WTC11 (cell line): ENCODE data around the gene C2orf76. TPM values are rescaled to one million over a fixed set of nuclear protein-coding genes. Genes with fewer than 3 reads are reported as not detected.
A peak's percentile ranks its signal among the peaks of the same experiment; 100 is the strongest.

Experiments
- ATAC-seq: fragments of 200-7000 bp; cut with Tn5 transposase; 2 replicates; pipeline ENCODE4 v1.10.0; 2021; ENCODE audit warnings: mild to moderate bottlenecking, moderate library complexity
- CTCF ChIA-PET: fragments of 300-600 bp; sonication (Branson Sonifier 250); formaldehyde crosslinking; loops from one replicate; lab custom pipeline; 2021; ENCODE audit warnings: antibody characterized with exemption; lab: Charles Lee
- POLR2A ChIA-PET: fragments of 350-600 bp; sonication (Branson Sonifier 250); formaldehyde crosslinking; loops from one replicate; lab custom pipeline; 2021; ENCODE audit warnings: antibody characterized with exemption; lab: Charles Lee
- DNase-seq: peaks from one replicate; pipeline ENCODE4 v3.0.0; 2021; ENCODE audit warnings: low spot score
- H3K27ac Mint-ChIP-seq: 2 replicates; pipeline ENCODE4 v1.8.0; 2021; ENCODE audit warnings: mixed read lengths
- H3K27me3 Mint-ChIP-seq: 2 replicates; pipeline ENCODE4 v1.8.0; 2021; ENCODE audit warnings: low read depth, mild to moderate bottlenecking, moderate library complexity, mixed read lengths
- H3K36me3 Mint-ChIP-seq: 2 replicates; pipeline ENCODE4 v1.8.0; 2021; ENCODE audit warnings: mixed read lengths
- H3K4me1 Mint-ChIP-seq: 2 replicates; pipeline ENCODE4 v1.8.0; 2022; ENCODE audit warnings: mixed read lengths
- H3K4me3 Mint-ChIP-seq: 2 replicates; pipeline ENCODE4 v1.8.0; 2021; ENCODE audit warnings: mild to moderate bottlenecking, moderate library complexity, mixed read lengths
- H3K9me3 Mint-ChIP-seq: 2 replicates; pipeline ENCODE4 v1.8.0; 2021; ENCODE audit warnings: mixed read lengths
- ETV6 ChIP-seq: sonication (generic); formaldehyde crosslinking; IDR thresholded peaks from 2 replicates; pipeline ENCODE4 v1.8.1; 2022; ENCODE audit warnings: mild to moderate bottlenecking, missing genetic modification reagents
- GRHL2 ChIP-seq: fragments of 250-450 bp; sonication (Bioruptor Pico); IDR thresholded peaks from 2 replicates; pipeline ENCODE4 v1.8.0; 2022; ENCODE audit warnings: mild to moderate bottlenecking, moderate library complexity; ENCODE audit not compliant: insufficient replicate concordance, severe bottlenecking
- JAZF1 ChIP-seq: fragments of 250-450 bp; sonication (Bioruptor Pico); IDR thresholded peaks from 2 replicates; pipeline ENCODE4 v1.9.0; 2021; ENCODE audit warnings: moderate library complexity, mild to moderate bottlenecking, inconsistent platforms
- KAT7 ChIP-seq: sonication (generic); formaldehyde crosslinking; IDR thresholded peaks from 2 replicates; pipeline ENCODE4 v1.8.1; 2023; ENCODE audit warnings: missing genetic modification reagents, mild to moderate bottlenecking, borderline replicate concordance
- MXD4 ChIP-seq: fragments of 250-450 bp; sonication (Bioruptor Pico); IDR thresholded peaks from 2 replicates; pipeline ENCODE4 v1.8.0; 2021; ENCODE audit warnings: mild to moderate bottlenecking, moderate library complexity, borderline replicate concordance
- NFE2L1 ChIP-seq: sonication (generic); formaldehyde crosslinking; IDR thresholded peaks from 2 replicates; pipeline ENCODE4 v1.8.1; 2023; ENCODE audit warnings: missing genetic modification reagents
- PRRX2 ChIP-seq: fragments of 250-450 bp; sonication (Bioruptor Pico); IDR thresholded peaks from 2 replicates; pipeline ENCODE4 v1.8.0; 2021; ENCODE audit warnings: mild to moderate bottlenecking
- SMAD4 ChIP-seq: sonication (generic); formaldehyde crosslinking; IDR thresholded peaks from 2 replicates; pipeline ENCODE4 v1.8.0; 2022; ENCODE audit warnings: mild to moderate bottlenecking, missing genetic modification reagents
- ZNF121 ChIP-seq: sonication (generic); formaldehyde crosslinking; IDR thresholded peaks from 2 replicates; pipeline ENCODE4 v1.8.0; 2023; ENCODE audit warnings: missing genetic modification reagents
- ZNF396 ChIP-seq: fragments of 250-450 bp; sonication (Bioruptor Pico); IDR thresholded peaks from 2 replicates; pipeline ENCODE4 v1.8.0; 2021; ENCODE audit warnings: mild to moderate bottlenecking, moderate library complexity, borderline replicate concordance
- ZNF671 ChIP-seq: fragments of 250-450 bp; sonication (Bioruptor Pico); IDR thresholded peaks from 2 replicates; pipeline ENCODE4 v1.8.0; 2021; ENCODE audit warnings: mild to moderate bottlenecking
- total RNA-seq: library from RNA; stranded (reverse); gene quantifications from 3 replicates; pipeline ENCODE4 v1.2.3, GENCODE V29; 2021
- TF ChIP-seq, protein P1 (sequence below): sonication (generic); formaldehyde crosslinking; IDR thresholded peaks from 2 replicates; pipeline ENCODE4 v1.8.0; 2022; ENCODE audit warnings: missing genetic modification reagents
- TF ChIP-seq, protein P2 (sequence below): sonication (generic); formaldehyde crosslinking; IDR thresholded peaks from 2 replicates; pipeline ENCODE4 v1.8.1; 2023; ENCODE audit warnings: mild to moderate bottlenecking, missing genetic modification reagents
- TF ChIP-seq, protein P3 (sequence below): fragments of 250-450 bp; sonication (Bioruptor Pico); IDR thresholded peaks from 2 replicates; pipeline ENCODE4 v1.9.0; 2021; ENCODE audit warnings: moderate library complexity, mild to moderate bottlenecking, inconsistent platforms, borderline replicate concordance
- TF ChIP-seq, protein P4 (sequence below): sonication (generic); formaldehyde crosslinking; conservative IDR thresholded peaks from 2 replicates; pipeline ENCODE4 v1.8.1; 2023; ENCODE audit warnings: mild to moderate bottlenecking, low read depth, missing genetic modification reagents, moderate library complexity

C2orf76 gene
- total RNA-seq, 1 experiment from 2014 or later, result 4.4 TPM

DNA sequence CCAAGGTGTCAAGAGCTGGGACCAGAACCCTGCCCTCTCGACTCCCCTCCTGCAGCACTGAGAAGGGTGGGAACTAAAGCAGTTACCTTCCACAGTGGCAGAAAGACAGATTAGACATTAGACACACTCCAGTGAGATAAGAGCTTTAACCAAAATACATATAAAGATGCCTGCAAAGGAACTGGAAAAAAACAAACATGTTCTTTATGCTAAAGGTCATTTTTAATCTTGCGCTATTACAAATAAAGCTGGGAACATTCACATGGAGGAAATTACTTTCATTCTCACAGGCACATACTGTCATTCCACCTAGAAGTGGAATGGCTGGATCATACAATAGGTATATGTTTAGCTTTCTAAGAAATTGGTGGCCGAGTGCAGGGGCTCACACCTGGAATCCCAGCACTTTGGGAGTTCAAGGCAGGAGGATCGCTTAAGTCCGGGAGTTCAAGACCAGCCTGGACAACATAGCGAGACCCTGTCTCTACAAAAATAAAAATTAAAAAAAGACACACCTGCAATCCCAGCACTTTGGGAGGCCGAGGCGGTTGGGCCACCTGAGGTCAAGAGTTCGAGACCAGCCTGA is 41.9 kb downstream of the C2orf76 start (continued):
- TF ChIP-seq ZNF121 (CRISPR knock-in tag), result no peak

DNA sequence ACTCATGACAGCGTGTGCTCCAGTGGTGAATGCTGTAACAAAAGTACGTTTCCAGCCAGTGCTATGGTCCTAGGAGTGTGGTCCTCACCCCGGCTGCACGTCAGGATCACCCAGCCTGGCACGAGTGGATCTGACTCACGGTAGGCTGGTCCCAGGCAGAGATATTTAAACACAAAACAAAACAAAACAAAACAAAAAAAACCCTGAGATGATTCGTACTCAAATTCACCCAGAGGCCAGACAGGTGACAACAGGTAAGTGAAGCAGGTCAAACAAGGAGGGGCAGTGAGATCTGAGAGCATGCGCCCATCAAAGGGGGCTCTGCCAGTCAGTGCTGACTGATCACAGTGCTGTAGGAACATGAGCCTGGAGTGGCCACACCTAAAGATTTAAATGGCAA is 43.2 kb downstream of the C2orf76 start:
- 0 out of 2 replicates have a peak, but pooled peaks cover 5% of the 10 kb centered on the region for H3K4me1 Mint-ChIP-seq
- no peaks in the 10 kb centered on the region for H3K9me3 Mint-ChIP-seq
- H3K27ac Mint-ChIP-seq, result 0 out of 2 replicates have a peak overlapping the region, but pooled peaks have one; percentile 16
- H3K36me3 Mint-ChIP-seq, result no peaks in the 10 kb centered on the region
- ChIA-PET CTCF (interaction anchor here (1.5 kb wide), 1 partner anchor 12 kb away, joined by 4 read pairs; no protein-coding TSS in a partner anchor), POLR2A (no interaction called here)
- DNase-seq (no peak), ATAC-seq (no peak)
- TF ChIP-seq, protein P1, sequence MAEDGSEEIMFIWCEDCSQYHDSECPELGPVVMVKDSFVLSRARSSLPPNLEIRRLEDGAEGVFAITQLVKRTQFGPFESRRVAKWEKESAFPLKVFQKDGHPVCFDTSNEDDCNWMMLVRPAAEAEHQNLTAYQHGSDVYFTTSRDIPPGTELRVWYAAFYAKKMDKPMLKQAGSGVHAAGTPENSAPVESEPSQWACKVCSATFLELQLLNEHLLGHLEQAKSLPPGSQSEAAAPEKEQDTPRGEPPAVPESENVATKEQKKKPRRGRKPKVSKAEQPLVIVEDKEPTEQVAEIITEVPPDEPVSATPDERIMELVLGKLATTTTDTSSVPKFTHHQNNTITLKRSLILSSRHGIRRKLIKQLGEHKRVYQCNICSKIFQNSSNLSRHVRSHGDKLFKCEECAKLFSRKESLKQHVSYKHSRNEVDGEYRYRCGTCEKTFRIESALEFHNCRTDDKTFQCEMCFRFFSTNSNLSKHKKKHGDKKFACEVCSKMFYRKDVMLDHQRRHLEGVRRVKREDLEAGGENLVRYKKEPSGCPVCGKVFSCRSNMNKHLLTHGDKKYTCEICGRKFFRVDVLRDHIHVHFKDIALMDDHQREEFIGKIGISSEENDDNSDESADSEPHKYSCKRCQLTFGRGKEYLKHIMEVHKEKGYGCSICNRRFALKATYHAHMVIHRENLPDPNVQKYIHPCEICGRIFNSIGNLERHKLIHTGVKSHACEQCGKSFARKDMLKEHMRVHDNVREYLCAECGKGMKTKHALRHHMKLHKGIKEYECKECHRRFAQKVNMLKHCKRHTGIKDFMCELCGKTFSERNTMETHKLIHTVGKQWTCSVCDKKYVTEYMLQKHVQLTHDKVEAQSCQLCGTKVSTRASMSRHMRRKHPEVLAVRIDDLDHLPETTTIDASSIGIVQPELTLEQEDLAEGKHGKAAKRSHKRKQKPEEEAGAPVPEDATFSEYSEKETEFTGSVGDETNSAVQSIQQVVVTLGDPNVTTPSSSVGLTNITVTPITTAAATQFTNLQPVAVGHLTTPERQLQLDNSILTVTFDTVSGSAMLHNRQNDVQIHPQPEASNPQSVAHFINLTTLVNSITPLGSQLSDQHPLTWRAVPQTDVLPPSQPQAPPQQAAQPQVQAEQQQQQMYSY (CRISPR knock-in tag), result no peak
- TF ChIP-seq SMAD4 (CRISPR knock-in tag), result no peak
- TF ChIP-seq NFE2L1 (CRISPR knock-in tag), result no peak
- no peak for TF ChIP-seq ZNF396 (CRISPR knock-in tag)
- no peak for TF ChIP-seq PRRX2 (CRISPR knock-in tag)
- TF ChIP-seq GRHL2 (CRISPR knock-in tag), result no peak
- TF ChIP-seq KAT7 (CRISPR knock-in tag), result no peak
- TF ChIP-seq, protein P2, sequence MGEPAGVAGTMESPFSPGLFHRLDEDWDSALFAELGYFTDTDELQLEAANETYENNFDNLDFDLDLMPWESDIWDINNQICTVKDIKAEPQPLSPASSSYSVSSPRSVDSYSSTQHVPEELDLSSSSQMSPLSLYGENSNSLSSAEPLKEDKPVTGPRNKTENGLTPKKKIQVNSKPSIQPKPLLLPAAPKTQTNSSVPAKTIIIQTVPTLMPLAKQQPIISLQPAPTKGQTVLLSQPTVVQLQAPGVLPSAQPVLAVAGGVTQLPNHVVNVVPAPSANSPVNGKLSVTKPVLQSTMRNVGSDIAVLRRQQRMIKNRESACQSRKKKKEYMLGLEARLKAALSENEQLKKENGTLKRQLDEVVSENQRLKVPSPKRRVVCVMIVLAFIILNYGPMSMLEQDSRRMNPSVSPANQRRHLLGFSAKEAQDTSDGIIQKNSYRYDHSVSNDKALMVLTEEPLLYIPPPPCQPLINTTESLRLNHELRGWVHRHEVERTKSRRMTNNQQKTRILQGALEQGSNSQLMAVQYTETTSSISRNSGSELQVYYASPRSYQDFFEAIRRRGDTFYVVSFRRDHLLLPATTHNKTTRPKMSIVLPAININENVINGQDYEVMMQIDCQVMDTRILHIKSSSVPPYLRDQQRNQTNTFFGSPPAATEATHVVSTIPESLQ (CRISPR knock-in tag), result no peak
- no peak for TF ChIP-seq ZNF671 (CRISPR knock-in tag)
- no peak overlapping the region for H3K4me3 Mint-ChIP-seq
- H3K27me3 Mint-ChIP-seq, result no peaks in the 10 kb centered on the region

DNA sequence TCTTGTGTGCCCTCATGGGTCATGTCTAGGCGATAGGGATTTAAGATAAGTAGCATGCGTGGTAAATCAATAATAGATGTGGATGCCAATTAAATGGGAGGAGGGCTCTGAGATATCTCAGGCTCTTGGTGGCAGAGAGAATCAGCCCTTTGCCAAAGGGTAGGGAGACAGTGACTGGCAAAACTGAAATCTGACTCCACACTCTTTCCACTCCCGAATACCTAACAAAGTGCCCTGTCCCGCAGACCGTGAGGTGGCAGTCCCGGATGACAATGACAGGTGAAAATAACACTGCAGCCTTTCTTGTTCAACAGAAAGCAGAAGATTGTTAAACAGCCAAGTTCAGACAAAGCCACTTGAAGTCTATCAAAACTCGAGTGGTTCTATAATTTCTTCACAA is 47.0 kb downstream of the C2orf76 start:
- no peak for DNase-seq
- Mint-ChIP-seq H3K4me1 (0 out of 2 replicates have a peak, but pooled peaks cover 5% of the 10 kb centered on the region), H3K4me3 (no peak overlapping the region), H3K27me3 (no peaks in the 10 kb centered on the region), H3K36me3 (no peaks in the 10 kb centered on the region), H3K27ac (no peak overlapping the region), H3K9me3 (no peaks in the 10 kb centered on the region)
- ChIA-PET CTCF (interaction anchor here (0.7 kb wide), 1 partner anchor 9 kb away, joined by 3 read pairs; no protein-coding TSS in a partner anchor), POLR2A (no interaction called here)
- TF ChIP-seq, protein P3, sequence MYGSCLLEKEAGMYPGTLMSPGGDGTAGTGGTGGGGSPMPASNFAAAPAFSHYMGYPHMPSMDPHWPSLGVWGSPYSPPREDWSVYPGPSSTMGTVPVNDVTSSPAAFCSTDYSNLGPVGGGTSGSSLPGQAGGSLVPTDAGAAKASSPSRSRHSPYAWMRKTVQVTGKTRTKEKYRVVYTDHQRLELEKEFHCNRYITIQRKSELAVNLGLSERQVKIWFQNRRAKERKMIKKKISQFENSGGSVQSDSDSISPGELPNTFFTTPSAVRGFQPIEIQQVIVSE (CRISPR knock-in tag), result no peak
- TF ChIP-seq JAZF1 (CRISPR knock-in tag), result no peak
- TF ChIP-seq ETV6 (CRISPR knock-in tag), result no peak
- ATAC-seq, result no peak

DNA sequence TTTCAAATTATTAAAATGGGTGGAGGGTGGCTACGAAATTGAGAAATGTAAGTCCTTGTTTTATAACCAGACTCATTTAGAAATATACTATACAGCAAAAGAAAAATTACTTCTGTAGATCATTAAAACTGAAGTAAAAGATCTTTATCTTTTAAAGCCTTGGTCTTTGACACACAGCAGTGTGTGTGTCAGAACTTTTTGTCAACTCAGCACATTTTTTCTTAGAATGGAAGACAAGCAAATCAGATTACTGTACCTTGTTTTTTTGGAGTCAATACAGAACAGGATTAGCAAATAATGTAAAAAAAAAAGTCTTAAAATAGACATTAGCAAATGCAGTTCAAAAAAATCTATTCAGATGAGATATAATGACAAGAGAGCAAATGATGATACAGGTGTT is 49.1 kb downstream of the C2orf76 start:
- POLR2A ChIA-PET, result no interaction called here
- no peaks in the 10 kb centered on the region for H3K27me3 Mint-ChIP-seq
- no peak for DNase-seq
- no peak for TF ChIP-seq MXD4 (CRISPR knock-in tag)
- TF ChIP-seq, protein P4, sequence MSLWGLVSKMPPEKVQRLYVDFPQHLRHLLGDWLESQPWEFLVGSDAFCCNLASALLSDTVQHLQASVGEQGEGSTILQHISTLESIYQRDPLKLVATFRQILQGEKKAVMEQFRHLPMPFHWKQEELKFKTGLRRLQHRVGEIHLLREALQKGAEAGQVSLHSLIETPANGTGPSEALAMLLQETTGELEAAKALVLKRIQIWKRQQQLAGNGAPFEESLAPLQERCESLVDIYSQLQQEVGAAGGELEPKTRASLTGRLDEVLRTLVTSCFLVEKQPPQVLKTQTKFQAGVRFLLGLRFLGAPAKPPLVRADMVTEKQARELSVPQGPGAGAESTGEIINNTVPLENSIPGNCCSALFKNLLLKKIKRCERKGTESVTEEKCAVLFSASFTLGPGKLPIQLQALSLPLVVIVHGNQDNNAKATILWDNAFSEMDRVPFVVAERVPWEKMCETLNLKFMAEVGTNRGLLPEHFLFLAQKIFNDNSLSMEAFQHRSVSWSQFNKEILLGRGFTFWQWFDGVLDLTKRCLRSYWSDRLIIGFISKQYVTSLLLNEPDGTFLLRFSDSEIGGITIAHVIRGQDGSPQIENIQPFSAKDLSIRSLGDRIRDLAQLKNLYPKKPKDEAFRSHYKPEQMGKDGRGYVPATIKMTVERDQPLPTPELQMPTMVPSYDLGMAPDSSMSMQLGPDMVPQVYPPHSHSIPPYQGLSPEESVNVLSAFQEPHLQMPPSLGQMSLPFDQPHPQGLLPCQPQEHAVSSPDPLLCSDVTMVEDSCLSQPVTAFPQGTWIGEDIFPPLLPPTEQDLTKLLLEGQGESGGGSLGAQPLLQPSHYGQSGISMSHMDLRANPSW (CRISPR knock-in tag), result no peak
- TF ChIP-seq, protein P2 (CRISPR knock-in tag), result no peak
- TF ChIP-seq, all 79 proteins: peak for 0
- Mint-ChIP-seq H3K27ac (no peak overlapping the region), H3K9me3 (no peaks in the 10 kb centered on the region), H3K36me3 (no peaks in the 10 kb centered on the region), H3K4me1 (0 out of 2 replicates have a peak, but pooled peaks cover 5% of the 10 kb centered on the region), H3K4me3 (no peak overlapping the region)
- CTCF ChIA-PET, result no interaction called here
- ATAC-seq, result no peak
